ENCODE measurements around the gene RNF8.
A peak's percentile ranks its signal among the peaks of the same experiment; 100 is the strongest.
"Not testable (repeated sequence)": the region's sequence is repeated elsewhere in the genome, so short reads cannot be mapped to it uniquely, and the experiment has no call there.

Gene RNF8

DNA sequence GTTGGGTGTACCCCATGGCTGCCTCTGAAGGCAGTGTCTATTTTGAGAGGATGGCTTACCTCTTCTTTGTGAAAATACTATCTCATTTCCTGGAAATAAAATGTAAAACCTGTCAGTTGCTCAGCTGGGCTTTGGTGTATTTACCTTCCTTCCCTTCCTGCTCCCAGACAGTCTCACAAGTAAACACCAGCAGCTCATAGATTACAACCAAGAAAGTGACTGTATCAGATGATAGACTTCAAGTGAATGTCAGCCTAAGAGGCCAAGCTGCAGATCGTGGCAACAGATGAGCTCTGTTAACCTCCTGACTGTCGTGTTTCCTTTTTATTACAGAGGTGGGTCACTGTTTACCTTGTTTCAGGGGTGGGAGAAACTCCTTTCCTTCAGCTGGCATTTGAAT is 37.3 kb downstream of the RNF8 start:
- H3K27ac ChIP-seq = no peak overlapping the region
- no peak for DNase-seq (ENCODE audit: low read depth, low spot score)

GRCh38 chr6:37392821-37393220 is 39.0 kb downstream of the RNF8 start:
- DNase-seq (ENCODE audit: low read depth, low spot score) = no peak
- no peak overlapping the region for H3K27ac ChIP-seq

DNA sequence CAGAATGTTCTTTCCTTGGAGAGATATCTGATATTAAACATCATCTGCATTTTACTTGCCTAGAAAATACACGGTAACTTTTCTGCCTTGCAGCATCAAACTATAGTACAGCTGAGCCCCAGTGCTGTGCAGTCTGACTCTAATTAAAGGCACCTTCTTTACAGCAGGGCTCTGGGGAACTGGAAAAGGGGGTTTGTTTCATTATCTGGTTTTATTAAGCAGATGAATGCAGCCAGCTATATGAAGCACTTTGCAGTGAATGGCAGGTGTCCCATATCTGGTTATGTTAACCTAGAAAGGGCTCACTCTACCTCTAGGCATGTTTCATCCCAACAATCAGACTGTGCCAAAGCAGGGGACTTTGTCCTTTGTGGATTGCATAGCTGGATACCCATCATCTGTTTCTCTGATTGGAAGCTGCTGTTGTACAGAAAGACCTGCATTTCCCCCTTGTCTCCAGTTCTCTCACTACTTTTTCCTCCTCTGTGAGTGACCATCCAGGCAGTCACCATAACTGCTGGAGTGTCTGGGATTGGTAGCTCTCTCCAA is 39.7 kb downstream of the RNF8 start:
- DNase-seq (ENCODE audit: low read depth, low spot score) = no peak
- H3K27ac ChIP-seq = no peak overlapping the region

GRCh38 chr6:37396571-37397180 is 42.9 kb downstream of the RNF8 start:
- DNase-seq (ENCODE audit: low read depth, low spot score) = no peak
- no peak overlapping the region for H3K27ac ChIP-seq

DNA sequence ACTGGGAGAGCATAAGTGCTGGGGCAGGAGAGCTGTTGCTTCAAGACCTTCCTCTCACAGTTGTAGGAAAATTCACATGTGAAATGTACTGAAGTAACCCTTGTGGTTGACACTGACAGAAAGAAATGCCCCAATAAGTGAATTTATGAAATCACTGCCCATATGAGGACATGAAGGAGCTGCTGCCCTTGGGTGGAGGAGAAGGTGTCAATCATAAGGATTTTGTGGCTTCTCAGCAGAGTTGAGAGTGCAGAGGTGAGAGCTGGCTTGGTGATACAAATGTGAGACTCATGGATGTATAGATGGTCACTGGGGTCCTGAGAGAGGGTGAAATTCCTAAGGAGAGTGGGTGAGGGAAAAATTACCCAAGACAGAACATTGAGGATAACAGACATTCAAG is 45.3 kb downstream of the RNF8 start:
- DNase-seq (ENCODE audit: low read depth, low spot score) = no peak
- H3K27ac ChIP-seq = no peak overlapping the region

- no peak for DNase-seq (ENCODE audit: low read depth, low spot score)
- H3K27ac ChIP-seq = no peak overlapping the region
Measured at GRCh38 chr6:37399795-37400490, 46.2 kb downstream of the RNF8 start.

GRCh38 chr6:37401658-37402057 is 47.9 kb downstream of the RNF8 start:
- H3K27ac ChIP-seq; DNase-seq (ENCODE audit: low read depth, low spot score): not testable (repeated sequence)

DNA sequence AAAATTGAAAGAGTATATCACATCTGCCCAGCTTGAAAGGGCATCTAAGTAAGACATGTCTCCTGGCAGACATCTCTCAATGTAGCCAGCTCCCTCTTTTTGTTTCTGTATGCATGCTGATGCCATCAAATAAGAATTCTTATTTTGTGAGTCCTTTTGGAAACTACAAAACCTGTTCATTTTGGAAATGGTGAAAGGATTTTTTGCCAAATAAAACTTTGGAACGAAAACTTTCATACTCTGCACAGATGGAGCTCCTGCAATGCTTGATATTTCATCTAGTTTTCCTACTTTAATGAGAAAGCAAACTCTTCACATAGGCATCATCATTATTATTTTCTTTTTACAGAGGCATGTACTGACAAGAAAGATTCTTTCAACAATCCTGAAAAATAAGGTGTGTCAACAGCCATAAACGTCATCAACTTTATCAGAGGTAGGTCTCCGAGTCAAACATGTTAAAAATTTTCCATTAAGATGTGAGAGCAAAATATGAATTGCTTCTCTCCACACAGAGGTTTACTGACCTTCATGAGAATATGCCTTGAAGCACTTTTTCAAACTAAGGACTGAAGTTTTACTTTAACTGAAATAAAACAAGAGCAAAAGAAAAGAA is 53.1 kb downstream of the RNF8 start:
- H3K27ac ChIP-seq = peak overlapping the region; percentile 58

DNA sequence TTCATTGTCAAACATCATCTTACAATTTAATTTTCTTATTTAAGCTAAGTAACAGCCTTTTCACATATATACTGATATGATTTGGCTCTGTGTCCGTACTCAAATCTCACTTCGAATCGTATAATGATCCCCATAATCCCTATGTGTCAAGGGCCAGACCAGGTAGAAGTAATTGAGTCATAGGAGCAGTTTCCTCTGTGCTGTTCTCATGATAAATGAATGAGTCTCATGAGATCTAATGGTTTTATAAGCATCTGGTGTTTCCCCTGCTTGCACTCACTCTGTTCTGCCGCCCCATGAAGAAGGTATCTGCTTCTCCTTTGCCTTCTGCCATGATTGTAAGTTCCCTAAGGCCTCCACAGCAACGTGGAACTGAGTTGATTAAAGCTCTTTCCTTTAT is 54.2 kb downstream of the RNF8 start:
- no peak for DNase-seq (ENCODE audit: low read depth, low spot score)
- no peak overlapping the region for H3K27ac ChIP-seq

More for the DNA sequence above, 53.1 kb downstream of the RNF8 start:
- no peak for DNase-seq (ENCODE audit: low read depth, low spot score)

DNA sequence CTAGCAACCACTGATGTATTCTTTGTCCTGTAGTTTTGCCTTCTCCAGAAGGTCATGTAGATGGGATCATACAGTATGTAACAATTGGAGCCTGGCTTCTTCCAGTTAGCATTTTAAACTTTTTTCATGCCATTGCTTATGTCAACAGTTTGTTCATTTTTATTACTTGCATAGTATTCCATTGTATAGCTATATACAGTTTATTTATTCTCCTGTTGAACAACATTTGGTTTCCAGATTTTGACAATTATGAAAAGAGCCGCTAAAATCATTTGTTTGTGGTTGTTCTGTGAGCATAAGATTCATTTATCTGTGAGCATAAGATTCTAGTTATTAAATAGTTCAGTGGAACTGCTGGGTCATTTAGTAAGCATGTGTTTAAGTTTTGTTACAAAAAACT is 55.7 kb downstream of the RNF8 start:
- DNase-seq (ENCODE audit: low read depth, low spot score) = no peak
- no peak overlapping the region for H3K27ac ChIP-seq

DNA sequence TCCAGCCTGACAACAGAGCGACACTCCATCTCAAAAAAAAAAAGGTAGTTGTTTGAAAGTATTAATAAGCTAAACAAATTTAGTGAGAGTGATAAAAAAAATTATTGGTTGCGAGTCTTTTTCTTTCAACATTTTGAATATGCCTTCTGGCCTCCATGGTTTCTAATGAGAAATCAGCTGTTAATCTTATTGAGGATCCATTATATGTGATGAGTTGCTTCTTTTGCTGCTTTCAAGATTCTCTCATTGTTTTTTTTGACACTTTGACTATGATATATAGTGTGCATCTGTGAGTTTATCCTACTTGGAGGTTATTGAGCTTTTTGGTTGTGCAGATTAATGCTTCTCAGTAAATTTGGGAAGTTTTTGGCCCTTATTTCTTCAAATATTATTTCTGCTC is 63.6 kb downstream of the RNF8 start:
- DNase-seq (ENCODE audit: low read depth, low spot score) = no peak

GRCh38 chr6:37418722-37419121 is 64.9 kb downstream of the RNF8 start:
- DNase-seq (ENCODE audit: low read depth, low spot score) = no peak
- no peak overlapping the region for H3K27ac ChIP-seq

More for the DNA sequence above, 63.6 kb downstream of the RNF8 start:
- no peak overlapping the region for H3K27ac ChIP-seq

- H3K27ac ChIP-seq = no peak overlapping the region
- DNase-seq (ENCODE audit: low read depth, low spot score) = no peak
Measured at GRCh38 chr6:37426058-37426944, 72.5 kb downstream of the RNF8 start.

GRCh38 chr6:37426945-37427510 is 73.2 kb downstream of the RNF8 start:
- DNase-seq (ENCODE audit: low read depth, low spot score) = no peak

DNA sequence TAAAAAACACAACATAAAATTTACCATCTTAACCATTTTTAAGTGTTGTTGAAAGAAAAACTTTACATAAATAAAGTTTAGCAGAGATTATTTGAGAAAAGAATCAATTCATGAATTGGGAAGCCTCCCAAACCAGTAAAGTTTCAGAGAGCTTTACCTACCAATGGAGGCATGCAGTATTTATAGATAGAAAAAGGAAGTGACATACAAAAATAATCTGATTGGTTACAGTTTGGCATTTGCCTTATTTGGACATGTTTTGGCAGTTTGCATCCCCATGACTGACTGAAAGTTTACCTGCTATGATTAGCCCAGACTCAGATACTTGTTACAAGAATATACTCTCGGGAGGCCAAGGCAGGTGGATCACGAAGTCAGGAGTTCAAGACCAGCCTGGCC is 75.6 kb downstream of the RNF8 start:
- no peak overlapping the region for H3K27ac ChIP-seq
- DNase-seq (ENCODE audit: low read depth, low spot score) = no peak

More at GRCh38 chr6:37426945-37427510, 73.2 kb downstream of the RNF8 start:
- H3K27ac ChIP-seq = no peak overlapping the region

DNA sequence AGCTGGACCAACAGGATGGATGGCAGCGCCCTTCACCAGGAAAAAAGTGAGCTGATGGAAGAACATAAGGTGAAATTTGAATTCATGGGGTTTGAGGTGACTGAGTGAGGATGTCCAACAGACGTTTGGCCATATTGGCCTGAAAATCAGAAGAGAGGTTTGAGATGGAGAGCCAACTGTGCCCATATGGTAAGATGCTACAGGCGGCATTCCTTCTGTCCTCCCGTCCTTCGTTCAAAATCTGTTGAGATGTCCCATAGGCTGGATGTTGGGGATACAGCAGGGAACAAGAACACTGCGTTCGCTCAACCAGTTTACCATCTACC is 78.8 kb downstream of the RNF8 start:
- H3K27ac ChIP-seq = peak overlapping the region; percentile 54
- no peak for DNase-seq (ENCODE audit: low read depth, low spot score)

DNA sequence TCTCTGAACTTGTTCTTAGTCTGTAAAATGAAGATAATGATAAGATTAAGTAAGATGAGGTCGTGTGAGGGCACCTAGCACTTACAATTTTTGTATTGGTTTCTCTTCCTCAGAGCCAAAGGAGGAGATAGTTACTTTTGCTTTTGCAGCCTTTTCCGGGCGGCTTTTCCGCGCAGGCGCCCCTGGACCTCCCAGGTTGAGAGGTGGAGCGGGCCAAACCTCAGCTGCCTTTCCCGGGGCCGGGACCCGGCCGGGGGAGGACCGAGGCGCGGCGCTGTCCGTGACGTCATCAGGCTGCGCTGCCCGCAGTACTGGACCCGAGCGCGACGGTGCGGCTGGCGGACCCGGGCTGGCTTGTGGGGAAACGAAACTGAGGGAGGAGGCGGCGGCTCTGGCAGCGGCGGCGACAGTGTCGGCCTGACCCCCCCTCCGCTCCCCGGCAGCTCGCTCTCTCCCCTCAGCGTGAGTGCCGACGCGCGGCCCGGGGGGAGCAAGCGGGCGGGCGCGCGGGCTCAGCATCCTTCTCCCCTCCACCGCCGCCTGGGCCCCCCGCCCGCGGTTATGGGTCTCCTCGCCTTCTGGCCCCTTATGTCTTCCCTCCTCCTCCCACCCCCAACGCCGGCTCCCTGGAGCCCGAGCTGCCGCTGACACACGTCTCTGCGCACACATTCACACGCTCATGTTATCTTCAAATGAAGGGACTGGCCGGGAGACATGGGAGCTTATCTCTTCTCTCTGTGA is 79.3 kb downstream of the RNF8 start, which contains the start of gene CMTR1:
CMTR1 (plus strand) TSS at position 306 of the 741 bp plus-strand sequence. CDS start 2,409 bp downstream, outside the sequence.
- H3K27ac ChIP-seq = peak within 1 kb of the TSS; percentile 54
- DNase-seq (ENCODE audit: low read depth, low spot score) = peak; percentile 46

DNA sequence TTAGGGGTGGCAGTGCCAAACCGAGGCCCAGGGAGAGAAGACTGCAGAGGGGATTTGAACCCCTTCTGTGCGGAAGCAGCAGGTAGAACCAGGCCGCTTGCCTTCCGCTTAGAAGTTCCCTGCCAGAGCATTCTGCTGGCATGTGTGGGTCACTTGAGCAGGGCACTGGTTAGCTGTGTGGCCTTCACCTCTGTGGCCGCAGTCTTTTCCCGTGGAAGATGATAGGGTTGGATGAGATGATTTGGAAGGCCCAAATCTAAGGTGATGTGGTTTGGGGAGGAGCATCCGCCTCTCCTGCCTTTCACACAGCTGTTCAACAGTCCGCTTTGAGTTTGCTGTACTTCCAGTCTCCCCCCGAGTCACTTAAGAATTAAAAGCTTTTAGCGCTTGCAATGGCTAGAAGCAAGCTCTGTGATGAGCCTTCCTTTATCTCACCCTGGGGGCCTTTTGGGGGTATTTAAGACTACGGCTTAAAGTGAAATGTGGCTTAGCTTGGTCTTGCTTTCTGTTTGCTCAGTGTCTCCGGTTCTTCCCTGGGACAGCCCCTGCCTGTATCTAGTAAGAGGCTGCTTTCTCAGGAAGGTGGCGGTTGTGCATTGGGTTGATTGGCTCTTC is 80.0 kb downstream of the RNF8 start:
- peak overlapping the region; percentile 54 for H3K27ac ChIP-seq
- DNase-seq (ENCODE audit: low read depth, low spot score) = no peak

DNA sequence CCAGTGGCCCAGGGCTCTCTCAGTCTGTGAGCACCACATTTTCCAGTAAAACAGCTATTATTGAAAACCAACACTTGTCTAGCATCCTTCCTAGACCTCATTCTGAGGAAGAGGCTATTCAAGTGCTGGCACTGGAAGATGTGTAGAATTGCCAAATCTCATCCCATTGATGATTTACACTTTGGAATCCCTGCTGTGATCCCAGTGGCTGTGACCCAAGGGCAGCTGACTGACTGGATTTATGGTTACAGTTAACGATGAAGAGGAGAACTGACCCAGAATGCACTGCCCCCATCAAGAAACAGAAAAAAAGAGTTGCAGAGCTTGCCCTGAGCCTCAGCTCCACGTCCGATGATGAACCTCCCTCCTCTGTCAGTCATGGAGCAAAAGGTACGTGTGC is 81.6 kb downstream of the RNF8 start:
- no peak overlapping the region for H3K27ac ChIP-seq
- DNase-seq (ENCODE audit: low read depth, low spot score) = no peak

All from epithelial cell of prostate (primary cell).